ENCODE results near the gene TM4SF18. TPM values are rescaled to one million over a fixed set of nuclear protein-coding genes. Genes with fewer than 3 reads are reported as not detected.

Gene TM4SF18
- total RNA-seq, 1 donor from 2014 or later: not detected

DNA sequence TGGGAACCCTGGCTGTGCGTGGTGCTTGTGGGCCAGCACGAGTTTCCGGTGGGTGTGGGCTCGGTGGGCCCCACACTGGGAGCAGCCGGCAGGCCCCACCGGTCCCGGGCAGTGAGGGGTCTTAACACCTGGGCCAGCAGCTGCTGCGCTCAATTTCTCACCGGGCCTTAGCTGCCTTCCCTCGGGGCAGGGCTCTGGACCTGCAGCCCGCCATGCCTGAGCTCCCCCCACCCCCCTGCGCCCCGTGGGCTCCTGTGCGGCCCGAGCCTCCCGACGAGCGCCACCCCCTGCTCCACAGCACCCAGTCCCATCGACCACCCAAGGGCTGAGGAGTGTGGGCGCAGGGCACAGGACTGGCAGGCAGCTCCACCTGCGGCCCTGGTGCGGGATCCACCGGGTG lies 49.4 kb downstream of the TM4SF18 start:
- Mint-ChIP-seq H3K9me3 (ENCODE audit: unreplicated experiment) (no peaks in the 10 kb centered on the region), H3K4me1 (ENCODE audit: low read depth, unreplicated experiment) (no peaks in the 10 kb centered on the region), H3K27ac (ENCODE audit: unreplicated experiment) (no peak overlapping the region), H3K4me3 (ENCODE audit: unreplicated experiment) (no peak overlapping the region), H3K27me3 (ENCODE audit: unreplicated experiment) (no peaks in the 10 kb centered on the region), H3K36me3 (ENCODE audit: unreplicated experiment) (no peaks in the 10 kb centered on the region)
- DNase-seq: no peak
- TF ChIP-seq, protein P1, sequence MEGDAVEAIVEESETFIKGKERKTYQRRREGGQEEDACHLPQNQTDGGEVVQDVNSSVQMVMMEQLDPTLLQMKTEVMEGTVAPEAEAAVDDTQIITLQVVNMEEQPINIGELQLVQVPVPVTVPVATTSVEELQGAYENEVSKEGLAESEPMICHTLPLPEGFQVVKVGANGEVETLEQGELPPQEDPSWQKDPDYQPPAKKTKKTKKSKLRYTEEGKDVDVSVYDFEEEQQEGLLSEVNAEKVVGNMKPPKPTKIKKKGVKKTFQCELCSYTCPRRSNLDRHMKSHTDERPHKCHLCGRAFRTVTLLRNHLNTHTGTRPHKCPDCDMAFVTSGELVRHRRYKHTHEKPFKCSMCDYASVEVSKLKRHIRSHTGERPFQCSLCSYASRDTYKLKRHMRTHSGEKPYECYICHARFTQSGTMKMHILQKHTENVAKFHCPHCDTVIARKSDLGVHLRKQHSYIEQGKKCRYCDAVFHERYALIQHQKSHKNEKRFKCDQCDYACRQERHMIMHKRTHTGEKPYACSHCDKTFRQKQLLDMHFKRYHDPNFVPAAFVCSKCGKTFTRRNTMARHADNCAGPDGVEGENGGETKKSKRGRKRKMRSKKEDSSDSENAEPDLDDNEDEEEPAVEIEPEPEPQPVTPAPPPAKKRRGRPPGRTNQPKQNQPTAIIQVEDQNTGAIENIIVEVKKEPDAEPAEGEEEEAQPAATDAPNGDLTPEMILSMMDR (IDR thresholded peaks at IDR 0.05; ENCODE audit: partially characterized antibody, unreplicated experiment): no peak

DNA sequence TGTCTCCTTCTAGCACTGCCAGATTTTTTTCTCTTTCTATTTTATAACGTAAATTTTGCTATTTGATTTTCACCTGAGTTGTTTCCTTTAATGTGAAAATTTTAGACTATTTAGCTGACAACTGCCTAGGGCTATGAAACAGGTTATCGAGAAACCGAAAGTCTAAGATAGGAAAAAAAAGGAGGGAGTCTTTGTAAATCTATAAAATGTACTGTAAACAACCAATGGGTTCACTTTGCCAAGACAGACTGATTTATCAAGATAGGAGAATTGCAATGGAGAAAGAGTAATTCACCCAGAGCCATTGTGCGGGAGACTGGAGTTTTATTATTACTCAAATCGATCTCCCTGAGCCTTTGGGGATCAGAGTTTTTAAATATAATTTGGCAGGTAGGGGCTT lies 50.0 kb downstream of the TM4SF18 start:
- Mint-ChIP-seq H3K4me1 (ENCODE audit: low read depth, unreplicated experiment) (no peaks in the 10 kb centered on the region), H3K4me3 (ENCODE audit: unreplicated experiment) (no peak overlapping the region), H3K27ac (ENCODE audit: unreplicated experiment) (no peak overlapping the region), H3K36me3 (ENCODE audit: unreplicated experiment) (no peaks in the 10 kb centered on the region), H3K27me3 (ENCODE audit: unreplicated experiment) (no peaks in the 10 kb centered on the region), H3K9me3 (ENCODE audit: unreplicated experiment) (no peaks in the 10 kb centered on the region)
- no peak for DNase-seq
- TF ChIP-seq, protein P1 (IDR thresholded peaks at IDR 0.05; ENCODE audit: partially characterized antibody, unreplicated experiment): no peak

DNA sequence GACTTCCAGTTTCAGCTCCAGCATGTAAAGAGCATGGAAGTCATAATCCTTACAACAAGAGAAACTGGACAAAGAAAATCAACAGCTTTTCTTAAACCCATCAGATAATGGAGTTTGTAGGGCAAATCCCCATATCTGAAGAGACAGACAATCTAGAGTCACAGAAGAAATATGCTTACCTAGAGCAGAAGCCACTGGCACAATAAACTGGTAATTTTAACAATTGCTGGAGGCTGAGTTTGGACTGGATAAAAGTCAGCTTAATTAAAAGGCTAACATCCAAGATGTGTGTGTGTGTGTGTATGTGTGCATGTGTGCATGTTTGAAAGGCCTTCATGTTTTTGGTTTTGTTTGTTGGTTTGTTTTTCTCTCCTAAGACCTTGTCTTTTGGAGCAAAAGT lies 50.6 kb downstream of the TM4SF18 start:
- H3K27ac Mint-ChIP-seq (ENCODE audit: unreplicated experiment): no peak overlapping the region
- no peaks in the 10 kb centered on the region for H3K36me3 Mint-ChIP-seq (ENCODE audit: unreplicated experiment)
- no peak for DNase-seq
- H3K9me3 Mint-ChIP-seq (ENCODE audit: unreplicated experiment): no peaks in the 10 kb centered on the region
- H3K4me1 Mint-ChIP-seq (ENCODE audit: low read depth, unreplicated experiment): no peaks in the 10 kb centered on the region
- no peaks in the 10 kb centered on the region for H3K27me3 Mint-ChIP-seq (ENCODE audit: unreplicated experiment)
- H3K4me3 Mint-ChIP-seq (ENCODE audit: unreplicated experiment): no peak overlapping the region
- TF ChIP-seq, protein P1 (IDR thresholded peaks at IDR 0.05; ENCODE audit: partially characterized antibody, unreplicated experiment): no peak

DNA sequence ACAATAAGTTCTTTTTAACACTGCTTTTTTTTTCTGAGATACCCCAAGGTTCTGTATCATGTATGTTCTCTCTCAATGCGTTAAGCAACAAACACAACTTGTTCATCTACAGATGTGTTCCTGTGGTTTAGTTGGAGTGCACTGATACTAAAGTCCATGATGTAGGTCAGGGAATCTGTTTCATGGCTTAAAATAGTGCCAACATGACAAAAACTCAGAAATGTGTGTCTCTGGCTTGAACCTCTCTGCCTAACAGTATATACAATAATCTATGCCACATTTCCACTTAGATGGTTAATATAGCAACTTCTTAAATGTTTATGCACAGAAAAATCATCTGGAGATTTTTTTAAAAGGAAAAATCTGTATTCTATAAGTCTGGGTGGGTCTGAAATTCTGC lies 51.1 kb downstream of the TM4SF18 start:
- H3K27ac Mint-ChIP-seq (ENCODE audit: unreplicated experiment): no peak overlapping the region
- no peaks in the 10 kb centered on the region for H3K36me3 Mint-ChIP-seq (ENCODE audit: unreplicated experiment)
- H3K4me3 Mint-ChIP-seq (ENCODE audit: unreplicated experiment): no peak overlapping the region
- H3K4me1 Mint-ChIP-seq (ENCODE audit: low read depth, unreplicated experiment): no peaks in the 10 kb centered on the region
- TF ChIP-seq, protein P1 (IDR thresholded peaks at IDR 0.05; ENCODE audit: partially characterized antibody, unreplicated experiment): no peak
- H3K27me3 Mint-ChIP-seq (ENCODE audit: unreplicated experiment): no peaks in the 10 kb centered on the region
- no peak for DNase-seq
- H3K9me3 Mint-ChIP-seq (ENCODE audit: unreplicated experiment): no peaks in the 10 kb centered on the region

DNA sequence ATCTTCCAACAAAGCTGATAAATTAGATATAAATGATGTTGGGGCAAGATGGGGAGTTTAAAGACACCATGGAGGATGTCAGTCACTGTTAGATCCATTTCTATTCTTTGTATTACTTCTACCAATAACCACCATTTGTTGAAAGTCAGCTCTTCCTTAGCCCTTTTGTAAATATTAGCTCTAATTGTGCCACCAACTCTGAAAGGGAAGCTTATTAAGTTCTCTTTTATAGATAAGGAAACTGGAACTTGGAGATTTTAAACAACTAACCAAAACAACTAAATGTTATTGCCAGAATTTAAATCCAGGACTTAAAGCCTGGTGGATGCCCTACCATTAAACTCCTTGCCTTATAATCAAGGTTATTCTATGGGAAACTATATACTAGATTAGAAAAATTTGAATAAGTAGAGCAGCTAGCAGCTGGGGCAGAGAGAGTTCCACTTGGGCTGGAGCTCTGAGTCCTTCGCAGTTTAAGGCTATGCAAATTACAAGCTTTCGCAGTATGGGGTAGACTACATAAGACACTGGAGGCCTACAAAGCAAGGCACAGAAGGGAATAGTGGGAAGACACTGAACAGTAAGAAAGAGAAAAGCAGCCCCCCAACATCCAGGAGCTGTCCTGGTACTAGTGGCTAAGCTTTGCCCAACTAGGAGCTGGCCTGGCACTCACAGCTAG lies 52.6 kb downstream of the TM4SF18 start:
- Mint-ChIP-seq H3K36me3 (ENCODE audit: unreplicated experiment) (no peaks in the 10 kb centered on the region), H3K9me3 (ENCODE audit: unreplicated experiment) (no peaks in the 10 kb centered on the region), H3K27me3 (ENCODE audit: unreplicated experiment) (no peaks in the 10 kb centered on the region), H3K4me3 (ENCODE audit: unreplicated experiment) (no peak overlapping the region), H3K27ac (ENCODE audit: unreplicated experiment) (no peak overlapping the region), H3K4me1 (ENCODE audit: low read depth, unreplicated experiment) (no peaks in the 10 kb centered on the region)
- no peak for DNase-seq
- TF ChIP-seq, protein P1 (IDR thresholded peaks at IDR 0.05; ENCODE audit: partially characterized antibody, unreplicated experiment): no peak

Measured in glutamatergic neuron (in vitro differentiated cells).